Thyroid gland (tissue), 4 donors: ENCODE measurements around the gene CHAF1A.

Experiments used
- POLR2A ChIP-seq, 2 donors: fragments of 450-650 bp; IDR thresholded peaks; one replicate each; pipeline ENCODE4 v1.6.1; 2017; ENCODE audit warnings: antibody characterized with exemption in 2 of 2, mild to moderate bottlenecking in 2 of 2, moderate library complexity in 1 of 2
- TF ChIP-seq, protein P1 (sequence below), 6 experiments: fragments of 200-600 bp in 3 of 6; fragments of 450-650 bp in 3 of 6; sonication (generic) in 3 of 6; IDR thresholded peaks; one replicate each; pipeline ENCODE4 v1.5.1; 2016 to 2019; ENCODE audit warnings: antibody characterized with exemption in 6 of 6, mild to moderate bottlenecking in 2 of 6, inconsistent platforms in 1 of 6, moderate library complexity in 1 of 6

- no peak for TF ChIP-seq POLR2A (IDR thresholded peaks at IDR 0.05)
- TF ChIP-seq, protein P1, sequence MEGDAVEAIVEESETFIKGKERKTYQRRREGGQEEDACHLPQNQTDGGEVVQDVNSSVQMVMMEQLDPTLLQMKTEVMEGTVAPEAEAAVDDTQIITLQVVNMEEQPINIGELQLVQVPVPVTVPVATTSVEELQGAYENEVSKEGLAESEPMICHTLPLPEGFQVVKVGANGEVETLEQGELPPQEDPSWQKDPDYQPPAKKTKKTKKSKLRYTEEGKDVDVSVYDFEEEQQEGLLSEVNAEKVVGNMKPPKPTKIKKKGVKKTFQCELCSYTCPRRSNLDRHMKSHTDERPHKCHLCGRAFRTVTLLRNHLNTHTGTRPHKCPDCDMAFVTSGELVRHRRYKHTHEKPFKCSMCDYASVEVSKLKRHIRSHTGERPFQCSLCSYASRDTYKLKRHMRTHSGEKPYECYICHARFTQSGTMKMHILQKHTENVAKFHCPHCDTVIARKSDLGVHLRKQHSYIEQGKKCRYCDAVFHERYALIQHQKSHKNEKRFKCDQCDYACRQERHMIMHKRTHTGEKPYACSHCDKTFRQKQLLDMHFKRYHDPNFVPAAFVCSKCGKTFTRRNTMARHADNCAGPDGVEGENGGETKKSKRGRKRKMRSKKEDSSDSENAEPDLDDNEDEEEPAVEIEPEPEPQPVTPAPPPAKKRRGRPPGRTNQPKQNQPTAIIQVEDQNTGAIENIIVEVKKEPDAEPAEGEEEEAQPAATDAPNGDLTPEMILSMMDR (IDR thresholded peaks at IDR 0.05): no peak
These were observed 34.2 kb upstream of the CHAF1A start for GRCh38 chr19:4368128-4368820.
